Brain microvascular endothelial cell (primary cell): ENCODE measurements around the gene SIX3.

Experiments used
- DNase-seq: peaks from one replicate; pipeline ENCODE4 v3.0.0-alpha.2; 2020
- H3K27ac ChIP-seq: fragments of 250-450 bp; sonication (Bioruptor Pico); 2 replicates; pipeline ENCODE4 v1.5.1; 2020; ENCODE audit warnings: mild to moderate bottlenecking, moderate library complexity
- H3K27me3 ChIP-seq: fragments of 250-450 bp; sonication (Bioruptor Pico); replicated peaks from 2 replicates; pipeline ENCODE4 v1.5.1; 2020; ENCODE audit warnings: mild to moderate bottlenecking
- H3K36me3 ChIP-seq: fragments of 250-450 bp; sonication (Bioruptor Pico); replicated peaks from 2 replicates; pipeline ENCODE4 v1.5.1; 2020; ENCODE audit warnings: mild to moderate bottlenecking
- H3K4me3 ChIP-seq: 2 replicates; pipeline ENCODE4 v1.5.1; 2011; ENCODE audit warnings: low read depth, mild to moderate bottlenecking, control low read depth, low read length, moderate library complexity
- in situ Hi-C: cut with HindIII; loops from 2 replicates; pipeline ENCODE4 v1.10.0; 2017; ENCODE audit warnings: low sequenced_read_pairs, low pct_ligation_motif_present
- TF ChIP-seq, protein P1 (sequence below): IDR thresholded peaks from 2 replicates; pipeline ENCODE4 v1.5.1; 2011; ENCODE audit warnings: low read depth, mild to moderate bottlenecking, moderate library complexity, low read length, control low read depth, inconsistent platforms; ENCODE audit errors: missing control alignments

Gene SIX3

GRCh38 chr2:44932079-44932478 lies 9.4 kb upstream of the SIX3 start:
- in situ Hi-C loops: no loop called here
- TF ChIP-seq, protein P1, sequence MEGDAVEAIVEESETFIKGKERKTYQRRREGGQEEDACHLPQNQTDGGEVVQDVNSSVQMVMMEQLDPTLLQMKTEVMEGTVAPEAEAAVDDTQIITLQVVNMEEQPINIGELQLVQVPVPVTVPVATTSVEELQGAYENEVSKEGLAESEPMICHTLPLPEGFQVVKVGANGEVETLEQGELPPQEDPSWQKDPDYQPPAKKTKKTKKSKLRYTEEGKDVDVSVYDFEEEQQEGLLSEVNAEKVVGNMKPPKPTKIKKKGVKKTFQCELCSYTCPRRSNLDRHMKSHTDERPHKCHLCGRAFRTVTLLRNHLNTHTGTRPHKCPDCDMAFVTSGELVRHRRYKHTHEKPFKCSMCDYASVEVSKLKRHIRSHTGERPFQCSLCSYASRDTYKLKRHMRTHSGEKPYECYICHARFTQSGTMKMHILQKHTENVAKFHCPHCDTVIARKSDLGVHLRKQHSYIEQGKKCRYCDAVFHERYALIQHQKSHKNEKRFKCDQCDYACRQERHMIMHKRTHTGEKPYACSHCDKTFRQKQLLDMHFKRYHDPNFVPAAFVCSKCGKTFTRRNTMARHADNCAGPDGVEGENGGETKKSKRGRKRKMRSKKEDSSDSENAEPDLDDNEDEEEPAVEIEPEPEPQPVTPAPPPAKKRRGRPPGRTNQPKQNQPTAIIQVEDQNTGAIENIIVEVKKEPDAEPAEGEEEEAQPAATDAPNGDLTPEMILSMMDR: no peak
- peaks cover 94% of the 10 kb centered on the region for H3K27me3 ChIP-seq
- H3K4me3 ChIP-seq: no peak overlapping the region
- H3K36me3 ChIP-seq: no peaks in the 10 kb centered on the region
- DNase-seq: no peak
- H3K27ac ChIP-seq: no peak overlapping the region

- Histone ChIP-seq H3K36me3 (no peaks in the 10 kb centered on the region), H3K27me3 (peaks cover 94% of the 10 kb centered on the region), H3K27ac (no peak overlapping the region), H3K4me3 (no peak overlapping the region)
- TF ChIP-seq, protein P1: no peak
- DNase-seq: no peak
- in situ Hi-C loops: no loop called here
Observed at GRCh38 chr2:44932564-44933392, 8.7 kb upstream of the SIX3 start.

- Histone ChIP-seq H3K4me3 (no peak overlapping the region), H3K27me3 (peaks cover 94% of the 10 kb centered on the region), H3K27ac (no peak overlapping the region), H3K36me3 (no peaks in the 10 kb centered on the region)
- TF ChIP-seq, protein P1: no peak
- in situ Hi-C loops: no loop called here
- no peak for DNase-seq
Observed at GRCh38 chr2:44933434-44933951, 8.0 kb upstream of the SIX3 start.

DNA sequence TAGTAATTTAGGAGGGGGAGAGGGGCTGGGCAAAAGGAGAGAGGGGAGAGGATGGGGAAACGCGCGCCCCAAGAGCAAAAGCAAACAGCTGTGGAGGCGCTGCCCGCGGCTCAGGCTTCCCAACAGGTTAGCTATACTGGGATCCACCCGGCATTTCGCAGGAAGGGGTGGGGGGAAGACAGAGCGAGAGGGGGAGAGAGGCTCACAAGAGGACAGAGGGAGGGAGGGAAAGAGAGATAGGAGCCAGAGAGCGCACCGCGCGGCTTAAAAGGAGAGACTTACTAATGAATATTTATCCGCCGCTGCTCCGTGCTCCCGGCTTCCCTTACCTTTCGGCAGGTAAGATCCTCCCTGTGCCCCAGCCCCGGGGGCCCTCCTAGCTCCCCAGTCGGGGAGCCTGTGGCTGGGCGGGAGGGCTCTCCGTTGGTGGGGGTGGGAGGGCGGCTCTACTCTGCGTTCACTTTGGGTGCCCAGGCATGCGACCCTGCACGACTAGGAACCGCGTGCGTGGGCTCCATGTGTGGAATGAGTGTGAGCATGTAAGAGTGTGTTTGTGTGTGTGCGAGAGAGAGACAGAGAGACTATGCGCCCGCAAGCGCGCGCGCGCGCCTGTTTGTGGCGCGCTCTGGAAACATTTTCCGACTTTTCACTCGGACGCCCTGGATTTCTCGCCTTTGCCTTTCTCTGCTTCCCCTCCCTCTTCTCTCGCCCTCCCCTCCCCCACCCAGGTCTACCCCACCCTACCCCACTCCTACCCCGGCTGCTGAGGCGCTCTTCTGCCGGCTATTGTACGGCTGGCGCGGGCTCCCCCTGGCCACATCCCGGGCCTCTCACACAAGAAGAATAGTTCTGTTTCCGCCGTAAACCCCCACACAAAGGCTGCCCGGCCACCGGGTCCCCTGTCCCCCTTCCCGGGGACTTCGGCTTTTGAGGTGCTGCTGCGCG lies 7.2 kb upstream of the SIX3 start:
- no peak for DNase-seq
- Histone ChIP-seq H3K4me3 (no peak overlapping the region), H3K27ac (no peak overlapping the region), H3K36me3 (no peaks in the 10 kb centered on the region), H3K27me3 (peaks cover 94% of the 10 kb centered on the region)
- TF ChIP-seq, protein P1: no peak
- in situ Hi-C loops: no loop called here

DNA sequence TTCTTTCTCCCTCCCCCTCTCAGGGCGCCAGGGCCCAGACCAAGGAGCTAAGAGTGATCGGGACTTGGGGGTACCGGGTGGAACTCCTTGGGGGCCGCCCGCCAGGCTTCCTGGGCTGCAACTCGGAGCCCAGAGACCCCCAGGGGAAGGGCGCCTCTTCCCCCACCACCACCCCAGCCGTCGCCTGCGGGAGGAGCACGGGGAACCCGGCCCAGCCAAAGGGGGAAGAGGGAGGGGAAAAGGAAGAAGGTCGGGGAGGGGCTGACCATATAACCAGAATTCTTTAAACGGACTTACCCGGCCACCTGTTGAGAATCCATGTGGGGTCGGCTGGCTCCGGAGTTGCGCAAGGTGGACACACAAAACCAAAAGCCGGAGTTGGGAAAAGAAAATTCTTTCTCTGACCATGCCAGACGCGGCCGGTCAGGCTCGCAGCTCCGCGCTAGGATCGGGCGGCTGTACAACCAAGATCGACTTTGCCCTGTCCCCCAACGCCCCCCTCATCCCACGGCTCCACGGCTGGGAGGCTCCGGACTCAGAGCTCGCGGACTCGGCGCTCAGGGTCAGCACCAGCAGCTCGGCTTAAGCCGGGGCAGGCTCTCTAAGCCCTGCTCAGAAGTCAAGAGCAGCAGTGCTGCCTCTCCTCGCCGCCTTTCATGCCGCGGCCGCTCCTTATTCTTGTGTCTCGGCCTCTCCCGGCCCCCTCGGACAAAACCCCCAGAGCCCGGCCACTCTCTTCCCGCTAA lies 6.3 kb upstream of the SIX3 start:
- in situ Hi-C loops: no loop called here
- Histone ChIP-seq H3K4me3 (no peak overlapping the region), H3K36me3 (no peaks in the 10 kb centered on the region), H3K27me3 (peaks cover 95% of the 10 kb centered on the region), H3K27ac (no peak overlapping the region)
- DNase-seq: no peak
- TF ChIP-seq, protein P1: no peak
